GM23248 (cell line): Measurements from ENCODE around the gene WDR43. TPM values are rescaled to one million over a fixed set of nuclear protein-coding genes. Genes with fewer than 3 reads are reported as not detected.

ENCODE experiments used
- DNase-seq: peaks from one replicate; pipeline ENCODE4 v3.0.0-alpha.2; 2015
- H2AFZ ChIP-seq: fragments of 200-600 bp; sonication (generic); 2 replicates; pipeline ENCODE4 v1.6.1; 2016; ENCODE audit warnings: antibody characterized with exemption
- H3F3A ChIP-seq: fragments of 200-600 bp; sonication (generic); 2 replicates; pipeline ENCODE4 v1.6.1; 2016; ENCODE audit warnings: mild to moderate bottlenecking, antibody characterized with exemption, mixed run types; ENCODE audit not compliant: insufficient read depth
- H3K27ac ChIP-seq: fragments of 200-600 bp; sonication (generic); 2 replicates; pipeline ENCODE4 v1.5.1; 2016; ENCODE audit warnings: mild to moderate bottlenecking
- H3K27me3 ChIP-seq: fragments of 200-600 bp; sonication (generic); replicated peaks from 2 replicates; pipeline ENCODE4 v1.6.1; 2016; ENCODE audit warnings: mild to moderate bottlenecking; ENCODE audit not compliant: insufficient read depth
- H3K36me3 ChIP-seq: fragments of 200-600 bp; sonication (generic); 2 replicates; pipeline ENCODE4 v1.6.1; 2016; ENCODE audit warnings: low read depth, mild to moderate bottlenecking
- H3K4me1 ChIP-seq: fragments of 200-600 bp; sonication (generic); 2 replicates; pipeline ENCODE4 v1.6.1; 2016; ENCODE audit warnings: mild to moderate bottlenecking; ENCODE audit not compliant: insufficient read depth
- H3K4me2 ChIP-seq: fragments of 200-600 bp; sonication (generic); one replicate; pipeline ENCODE4 v1.6.1; 2016; ENCODE audit warnings: mild to moderate bottlenecking; ENCODE audit not compliant: unreplicated experiment
- H3K4me3 ChIP-seq: fragments of 200-600 bp; sonication (generic); 2 replicates; pipeline ENCODE4 v1.5.1; 2016; ENCODE audit warnings: mild to moderate bottlenecking
- H3K79me2 ChIP-seq: fragments of 200-600 bp; sonication (generic); 2 replicates; pipeline ENCODE4 v1.6.1; 2016; ENCODE audit warnings: mild to moderate bottlenecking; ENCODE audit not compliant: insufficient read depth
- H3K9ac ChIP-seq: fragments of 200-600 bp; sonication (generic); 2 replicates; pipeline ENCODE4 v1.6.1; 2016; ENCODE audit warnings: mild to moderate bottlenecking
- H3K9me2 ChIP-seq: fragments of 200-600 bp; sonication (generic); 2 replicates; pipeline ENCODE4 v1.6.1; 2016; ENCODE audit warnings: mixed run types, mild to moderate bottlenecking, moderate library complexity; ENCODE audit not compliant: insufficient read depth
- H3K9me3 ChIP-seq: fragments of 200-600 bp; sonication (generic); one replicate; pipeline ENCODE4 v1.6.1; 2017; ENCODE audit warnings: low read depth
- H4K20me1 ChIP-seq: fragments of 200-600 bp; sonication (generic); 2 replicates; pipeline ENCODE4 v1.6.0; 2016; ENCODE audit not compliant: insufficient read depth
- EZH2 ChIP-seq: fragments of 200-600 bp; sonication (generic); IDR thresholded peaks from 2 replicates; pipeline ENCODE4 v1.6.1; 2018; ENCODE audit warnings: antibody characterized with exemption, mild to moderate bottlenecking; ENCODE audit not compliant: insufficient read depth, poor library complexity, severe bottlenecking
- EZH2phosphoT487 ChIP-seq: fragments of 200-600 bp; sonication (generic); IDR thresholded peaks from 2 replicates; pipeline ENCODE4 v1.6.1; 2018; ENCODE audit warnings: antibody characterized with exemption, moderate library complexity, mild to moderate bottlenecking, low read depth; ENCODE audit not compliant: insufficient read depth
- WGBS, 2 experiments: methylation state at CpG; one replicate each; pipeline ENCODE4 v1.1.6; 2015 to 2017; ENCODE audit warnings: low lambda C conversion rate in 2 of 2, low coverage in 1 of 2; ENCODE audit errors: missing lambda C conversion rate in 2 of 2; 5-methylcytosine and 5-hydroxymethylcytosine counted together
- in situ Hi-C: fragments of 300-500 bp; cut with MboI; formaldehyde crosslinking; loops from 2 replicates; pipeline ENCODE4 v1.15.0; 2020
- polyA plus RNA-seq: library from polyadenylated mRNA; unstranded; fragments of >200 nt; fragmentation: Nextera tagmentation; extraction: Ambion mirVana; gene quantifications from 2 replicates; pipeline ENCODE4 v1.2.1, GENCODE V29; 2016
- total RNA-seq: library from RNA; depleted of rRNA; stranded (reverse); fragments of >200 nt; shearing (Covaris generic); gene quantifications from 2 replicates; pipeline ENCODE4 v1.2.3, GENCODE V29; 2014

The WDR43 gene
- total and polyA plus RNA-seq, 2 experiments from 2014 or later, result 31.3 to 71.8 TPM

GRCh38 chr2:28908172-28908571, 13.7 kb downstream of the WDR43 start:
- no peak overlapping the region for H3K4me3 ChIP-seq
- H2AFZ ChIP-seq, result no peak overlapping the region
- no peaks in the 10 kb centered on the region for H3K9me3 ChIP-seq
- H3F3A ChIP-seq, result peaks cover 13% of the 10 kb centered on the region; the same call in 1 of the 2 replicates
- no peak overlapping the region for H3K27ac ChIP-seq
- no peaks in the 10 kb centered on the region for H3K9me2 ChIP-seq
- peaks cover 50% of the 10 kb centered on the region for H3K36me3 ChIP-seq
- peaks cover 97% of the 10 kb centered on the region for H3K79me2 ChIP-seq
- no peak overlapping the region for H3K4me2 ChIP-seq
- no peak for DNase-seq
- no peaks in the 10 kb centered on the region for H3K27me3 ChIP-seq
- peaks cover 15% of the 10 kb centered on the region for H3K4me1 ChIP-seq
- no peak overlapping the region for H3K9ac ChIP-seq
- in situ Hi-C loops, result no loop called here
- peaks cover 20% of the 10 kb centered on the region; the same call in 1 of the 2 replicates for H4K20me1 ChIP-seq
- 64 to 85% methylated on average over 1 of the region's 1 CpG for WGBS, 2 experiments
- TF ChIP-seq EZH2 (no peak), EZH2phosphoT487 (no peak)

GRCh38 chr2:28909655-28910353, 15.3 kb downstream of the WDR43 start:
- WGBS, 2 experiments, result 88 to 95% methylated on average over 6 of the region's 6 CpGs
- Histone ChIP-seq H4K20me1 (peaks cover 11% of the 10 kb centered on the region; the same call in 1 of the 2 replicates), H3K36me3 (peaks cover 58% of the 10 kb centered on the region), H2AFZ (no peak overlapping the region), H3K9ac (no peak overlapping the region), H3K9me2 (no peaks in the 10 kb centered on the region), H3K27ac (no peak overlapping the region), H3F3A (0 out of 2 replicates have a peak, but pooled peaks cover 3% of the 10 kb centered on the region), H3K27me3 (no peaks in the 10 kb centered on the region), H3K4me1 (peaks cover 6% of the 10 kb centered on the region; the same call in 1 of the 2 replicates), H3K79me2 (peaks cover 97% of the 10 kb centered on the region), H3K4me2 (no peak overlapping the region), H3K9me3 (no peaks in the 10 kb centered on the region), H3K4me3 (no peak overlapping the region)
- TF ChIP-seq EZH2 (no peak), EZH2phosphoT487 (no peak)
- no peak for DNase-seq
- in situ Hi-C loops, result no loop called here

GRCh38 chr2:28915939-28916338, 21.5 kb downstream of the WDR43 start:
- no peak overlapping the region for H3K4me3 ChIP-seq
- H3K9me3 ChIP-seq, result no peaks in the 10 kb centered on the region
- H3K4me2 ChIP-seq, result no peak overlapping the region
- H3K79me2 ChIP-seq, result peaks cover 96% of the 10 kb centered on the region
- no peak overlapping the region for H3K27ac ChIP-seq
- no peaks in the 10 kb centered on the region for H3K4me1 ChIP-seq
- H2AFZ ChIP-seq, result no peak overlapping the region
- peak; percentile 95 for TF ChIP-seq EZH2phosphoT487
- TF ChIP-seq EZH2, result no peak
- peaks cover 60% of the 10 kb centered on the region for H3K36me3 ChIP-seq
- in situ Hi-C loops, result no loop called here
- H3F3A ChIP-seq, result peaks cover 11% of the 10 kb centered on the region
- no peaks in the 10 kb centered on the region for H3K9me2 ChIP-seq
- WGBS, 2 experiments, result 71 to 88% methylated on average over 1 of the region's 1 CpG
- H3K9ac ChIP-seq, result no peak overlapping the region
- peaks cover 30% of the 10 kb centered on the region; the same call in 1 of the 2 replicates for H4K20me1 ChIP-seq
- H3K27me3 ChIP-seq, result no peaks in the 10 kb centered on the region
- DNase-seq, result peak; percentile 15

- H4K20me1 ChIP-seq, result no peaks in the 10 kb centered on the region
- TF ChIP-seq EZH2phosphoT487 (no peak), EZH2 (no peak)
- peaks cover 75% of the 10 kb centered on the region for H3K36me3 ChIP-seq
- no peak overlapping the region for H3K27ac ChIP-seq
- peaks cover 96% of the 10 kb centered on the region for H3K79me2 ChIP-seq
- H3K4me3 ChIP-seq, result no peak overlapping the region
- H3K9me3 ChIP-seq, result no peaks in the 10 kb centered on the region
- no peaks in the 10 kb centered on the region for H3K27me3 ChIP-seq
- peaks cover 26% of the 10 kb centered on the region for H3K4me1 ChIP-seq
- WGBS, 2 experiments, result 83 to 93% methylated on average over 4 of the region's 4 CpGs
- no peak overlapping the region for H3K4me2 ChIP-seq
- no peaks in the 10 kb centered on the region for H3K9me2 ChIP-seq
- DNase-seq, result no peak
- H2AFZ ChIP-seq, result no peak overlapping the region
- in situ Hi-C loops, result no loop called here
- H3F3A ChIP-seq, result peaks cover 27% of the 10 kb centered on the region
- no peak overlapping the region for H3K9ac ChIP-seq
These were observed 32.4 kb downstream of the WDR43 start for GRCh38 chr2:28926847-28927246.
